Parathyroid adenoma (tissue), 2 donors: ENCODE results near the gene SAMD4A.

Experiments
- H2AFZ ChIP-seq: fragments of 300-600 bp; sonication (generic); one replicate; pipeline ENCODE4 v1.7.0; 2017; ENCODE audit warnings: antibody characterized with exemption, mild to moderate bottlenecking
- H3K27ac ChIP-seq: fragments of 300-600 bp; sonication (generic); one replicate; pipeline ENCODE4 v1.7.0; 2017
- H3K27me3 ChIP-seq: fragments of 300-600 bp; sonication (generic); one replicate; pipeline ENCODE4 v1.7.0; 2017; ENCODE audit warnings: low read length; ENCODE audit not compliant: control insufficient read depth, insufficient read depth
- H3K36me3 ChIP-seq: fragments of 300-600 bp; sonication (generic); one replicate; pipeline ENCODE4 v1.7.0; 2017; ENCODE audit warnings: low read length; ENCODE audit not compliant: control insufficient read depth, insufficient read depth
- H3K4me1 ChIP-seq: fragments of 300-600 bp; sonication (generic); one replicate; pipeline ENCODE4 v1.7.0; 2017; ENCODE audit warnings: control low read depth
- H3K4me2 ChIP-seq: fragments of 300-600 bp; sonication (generic); one replicate; pipeline ENCODE4 v1.7.0; 2017; ENCODE audit warnings: low read length
- H3K4me3 ChIP-seq: fragments of 300-600 bp; sonication (generic); one replicate; pipeline ENCODE4 v1.7.0; 2017; ENCODE audit warnings: low read depth, low read length
- H3K79me2 ChIP-seq: fragments of 300-600 bp; sonication (generic); one replicate; pipeline ENCODE4 v1.7.0; 2017; ENCODE audit warnings: control low read depth
- H3K9ac ChIP-seq: fragments of 300-600 bp; sonication (generic); one replicate; pipeline ENCODE4 v1.7.0; 2017; ENCODE audit warnings: mild to moderate bottlenecking
- H3K9me3 ChIP-seq: fragments of 300-600 bp; sonication (generic); one replicate; pipeline ENCODE4 v1.7.0; 2017; ENCODE audit warnings: low read length; ENCODE audit not compliant: control insufficient read depth
- TF ChIP-seq, protein P1 (sequence below): fragments of 300-600 bp; sonication (generic); IDR thresholded peaks from one replicate; pipeline ENCODE4 v1.7.0; 2017; ENCODE audit warnings: antibody characterized with exemption, mild to moderate bottlenecking
- donor health status: primary hyperparathyroidism.

Gene SAMD4A

GRCh38 chr14:54784657-54785056 lies 217.7 kb downstream of the SAMD4A start:
- Histone ChIP-seq H3K4me1 (peaks cover 19% of the 10 kb centered on the region), H3K9ac (no peak overlapping the region), H3K27ac (no peak overlapping the region)

GRCh38 chr14:54785136-54785777 lies 218.3 kb downstream of the SAMD4A start:
- no peaks in the 10 kb centered on the region for H3K79me2 ChIP-seq
- TF ChIP-seq, protein P1, sequence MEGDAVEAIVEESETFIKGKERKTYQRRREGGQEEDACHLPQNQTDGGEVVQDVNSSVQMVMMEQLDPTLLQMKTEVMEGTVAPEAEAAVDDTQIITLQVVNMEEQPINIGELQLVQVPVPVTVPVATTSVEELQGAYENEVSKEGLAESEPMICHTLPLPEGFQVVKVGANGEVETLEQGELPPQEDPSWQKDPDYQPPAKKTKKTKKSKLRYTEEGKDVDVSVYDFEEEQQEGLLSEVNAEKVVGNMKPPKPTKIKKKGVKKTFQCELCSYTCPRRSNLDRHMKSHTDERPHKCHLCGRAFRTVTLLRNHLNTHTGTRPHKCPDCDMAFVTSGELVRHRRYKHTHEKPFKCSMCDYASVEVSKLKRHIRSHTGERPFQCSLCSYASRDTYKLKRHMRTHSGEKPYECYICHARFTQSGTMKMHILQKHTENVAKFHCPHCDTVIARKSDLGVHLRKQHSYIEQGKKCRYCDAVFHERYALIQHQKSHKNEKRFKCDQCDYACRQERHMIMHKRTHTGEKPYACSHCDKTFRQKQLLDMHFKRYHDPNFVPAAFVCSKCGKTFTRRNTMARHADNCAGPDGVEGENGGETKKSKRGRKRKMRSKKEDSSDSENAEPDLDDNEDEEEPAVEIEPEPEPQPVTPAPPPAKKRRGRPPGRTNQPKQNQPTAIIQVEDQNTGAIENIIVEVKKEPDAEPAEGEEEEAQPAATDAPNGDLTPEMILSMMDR, result no peak
- no peak overlapping the region for H3K9ac ChIP-seq
- no peak overlapping the region for H2AFZ ChIP-seq
- H3K27me3 ChIP-seq, result no peaks in the 10 kb centered on the region
- H3K27ac ChIP-seq, result no peak overlapping the region
- H3K9me3 ChIP-seq, result no peaks in the 10 kb centered on the region
- H3K36me3 ChIP-seq, result no peaks in the 10 kb centered on the region
- H3K4me2 ChIP-seq, result no peak overlapping the region
- peaks cover 19% of the 10 kb centered on the region for H3K4me1 ChIP-seq
- H3K4me3 ChIP-seq, result no peak overlapping the region

More at GRCh38 chr14:54784657-54785056, 217.7 kb downstream of the SAMD4A start:
- Histone ChIP-seq H3K36me3 (no peaks in the 10 kb centered on the region), H3K4me3 (no peak overlapping the region), H3K79me2 (no peaks in the 10 kb centered on the region), H3K4me2 (no peak overlapping the region), H3K9me3 (no peaks in the 10 kb centered on the region), H2AFZ (no peak overlapping the region), H3K27me3 (no peaks in the 10 kb centered on the region)
- TF ChIP-seq, protein P1, result no peak

DNA sequence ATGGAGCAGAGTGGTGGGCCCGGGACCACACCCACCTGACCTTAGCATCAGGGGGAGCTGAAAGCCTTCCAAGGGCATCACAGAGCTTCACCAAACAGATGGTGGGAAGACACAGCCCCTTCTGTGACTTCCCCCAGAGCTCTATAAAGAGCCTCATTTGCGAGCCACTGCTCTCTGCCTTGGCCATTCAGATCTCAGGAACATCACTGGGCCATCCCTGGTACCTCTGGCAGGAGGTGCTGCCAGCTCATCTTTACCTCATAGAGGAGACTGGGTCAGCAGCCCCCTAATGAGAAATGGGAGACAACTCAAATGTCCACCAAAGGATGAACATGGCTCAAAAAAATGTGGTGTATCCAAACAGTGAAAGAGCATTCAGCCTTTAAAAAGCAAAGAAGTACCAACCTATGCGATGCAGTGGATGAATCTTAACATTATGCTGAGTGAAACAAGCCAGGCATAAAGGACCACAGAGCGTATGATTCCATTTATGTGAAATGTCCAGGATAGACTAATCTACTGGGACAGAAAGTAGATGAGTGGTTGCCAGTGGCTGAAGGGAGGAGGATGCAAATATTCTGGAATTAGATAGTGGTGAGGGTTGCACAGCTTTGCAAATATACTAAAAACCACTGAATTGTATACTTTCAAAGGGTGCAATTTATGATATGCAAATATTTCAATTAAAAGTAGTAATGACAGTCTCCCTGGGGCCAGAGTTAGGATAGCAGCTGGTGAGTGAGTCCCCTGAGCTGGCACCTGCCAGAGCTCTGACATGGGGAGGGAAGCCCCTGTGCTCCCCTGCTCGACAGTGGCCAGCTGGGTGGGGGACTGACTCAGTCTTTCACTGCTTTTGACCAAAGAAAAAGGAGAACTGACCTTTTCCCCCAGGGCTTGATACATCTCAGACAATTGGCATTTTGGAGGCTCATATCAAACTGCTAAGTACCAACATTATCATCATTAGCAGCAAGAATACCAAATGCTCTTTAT lies 219.1 kb downstream of the SAMD4A start:
- Histone ChIP-seq H2AFZ (peak overlapping the region; percentile 82), H3K9ac (no peak overlapping the region), H3K27ac (peak overlapping the region; percentile 85), H3K9me3 (no peaks in the 10 kb centered on the region), H3K4me3 (no peak overlapping the region), H3K27me3 (no peaks in the 10 kb centered on the region), H3K4me1 (peaks cover 19% of the 10 kb centered on the region), H3K79me2 (no peaks in the 10 kb centered on the region), H3K4me2 (no peak overlapping the region), H3K36me3 (no peaks in the 10 kb centered on the region)
- TF ChIP-seq, protein P1, result no peak

GRCh38 chr14:54786838-54787237 lies 219.9 kb downstream of the SAMD4A start:
- Histone ChIP-seq H3K9me3 (no peaks in the 10 kb centered on the region), H3K27ac (peak overlapping the region; percentile 85), H2AFZ (peak overlapping the region; percentile 82), H3K36me3 (no peaks in the 10 kb centered on the region), H3K4me3 (no peak overlapping the region), H3K27me3 (no peaks in the 10 kb centered on the region), H3K79me2 (no peaks in the 10 kb centered on the region), H3K4me2 (no peak overlapping the region), H3K4me1 (peaks cover 19% of the 10 kb centered on the region), H3K9ac (no peak overlapping the region)
- TF ChIP-seq, protein P1, result no peak
